Heart right ventricle (tissue), 16 donors: ENCODE results near the gene EARS2. TPM values are rescaled to one million over a fixed set of nuclear protein-coding genes. Genes with fewer than 3 reads are reported as not detected.
A peak's percentile ranks its signal among the peaks of the same experiment; 100 is the strongest.

ENCODE experiments used
- ATAC-seq, 8 donors: fragments of 200-7000 bp; cut with Tn5 transposase; one replicate each; pipeline ENCODE4 v1.9.1; 2020; ENCODE audit warnings: mild to moderate bottlenecking in 8 of 8, moderate library complexity in 8 of 8, moderate number of reproducible peaks in 1 of 8
- DNase-seq, 2 donors: peaks; one replicate each; pipeline ENCODE4 v3.0.0-alpha.2; 2020
- H3K27ac ChIP-seq, 10 donors: fragments of 200-600 bp; sonication (generic) in 2 of 10; one replicate each; pipeline versions ENCODE4 v1.5.0 to v1.8.0; 2020 to 2022; ENCODE audit warnings: mild to moderate bottlenecking in 3 of 10
- H3K27me3 ChIP-seq, 7 donors: fragments of 200-600 bp; one replicate each; pipeline ENCODE4 v1.8.0; 2021 to 2022; ENCODE audit warnings: mild to moderate bottlenecking in 2 of 7
- H3K36me3 ChIP-seq, 9 donors: fragments of 200-600 bp; sonication (generic) in 1 of 9; one replicate each; pipeline versions ENCODE4 v1.5.0 to v1.8.0; 2020 to 2022; ENCODE audit warnings: mild to moderate bottlenecking in 2 of 9
- H3K4me1 ChIP-seq, 9 donors: fragments of 200-600 bp; sonication (generic) in 1 of 9; one replicate each; pipeline versions ENCODE4 v1.5.0 to v1.8.0; 2020 to 2022; ENCODE audit warnings: mild to moderate bottlenecking in 4 of 9
- H3K4me3 ChIP-seq, 10 donors: fragments of 200-600 bp; sonication (generic) in 2 of 10; one replicate each; pipeline versions ENCODE4 v1.5.0 to v1.8.0; 2020 to 2022; ENCODE audit warnings: mild to moderate bottlenecking in 7 of 10, moderate library complexity in 2 of 10
- H3K9me3 ChIP-seq, 11 donors: fragments of 200-600 bp in 10 of 11; sonication (generic) in 2 of 11; one replicate each; pipeline versions ENCODE4 v1.5.0 to v1.8.0; 2013 to 2022; ENCODE audit warnings: mild to moderate bottlenecking in 2 of 11, control low read depth in 1 of 11, moderate library complexity in 1 of 11
- CTCF ChIP-seq, 9 donors: fragments of 200-600 bp; sonication (generic) in 2 of 9; IDR thresholded peaks; one replicate each; pipeline versions ENCODE4 v1.5.0 to v1.8.0; 2021 to 2022; ENCODE audit warnings: antibody characterized with exemption in 9 of 9, mild to moderate bottlenecking in 5 of 9, moderate library complexity in 1 of 9
- WGBS, 2 donors: extraction: QIAGEN DNeasy Blood & Tissue Kit; methylation state at CpG; one replicate each; pipeline ENCODE4 v1.1.7; 2013; ENCODE audit warnings: inconsistent platforms in 1 of 2; 5-methylcytosine and 5-hydroxymethylcytosine counted together
- intact Hi-C, 10 donors: fragments of 100-400 bp; cut with DNase I; formaldehyde crosslinking; loops; one replicate each; pipeline versions ENCODE4 v1.11.1 to v1.14.2; 2022
- long read RNA-seq, 3 donors: library from polyadenylated mRNA; unstranded; transcript quantifications; one replicate each; pipeline ENCODE4 v2.0.0, GENCODE V29; 2020 to 2021
- polyA plus RNA-seq, 2 donors: library from polyadenylated mRNA; stranded (reverse); fragments of 200-250 nt; gene quantifications; one replicate each; pipeline ENCODE4 v1.2.3, GENCODE V29; 2013
- total RNA-seq, 10 donors: library from RNA; stranded (reverse); fragmentation: NEBNext Ultra II Directional in 3 of 10; extraction: Animal tissue kit (Norgen Biotek cat#: 25700) in 3 of 10; gene quantifications; one replicate each; pipeline versions ENCODE4 v1.2.1 to v1.2.4, GENCODE V29; 2021 to 2023
- donor health status: Arrhythmogenic right ventricular cardiomyopathy.
- donor health status: ischemic (EF 13 %, LVEDD 7.1; RV severe dilation, severe dysfunction).
- donor health status: healthy with polysubstance abuse.
- donor health status: DM: no; HTN: yes; CAD: no.
- donor health status: DM: no; HTN: no; CAD: no.
- donor health status: ischemic (EF 25% LVEDD 6.9; RV normal size, moderate dysfunction).
- donor health status: ischemic (EF 25% LVEDD 5.7; RV mildly dilated, moderate dysfunction).
- donor health status: healthy.
- donor health status: DM: yes; HTN: yes; CAD: no.
- donor health status: Ischemic cardiomyopathy.
- donor health status: ischemic (EF 35%, LVEDD 5.7; RV mildly dilated, moderate dysfunction).
- donor health status: nonischemic (EF 11% LVEDD 7.7; RV severe dilation, severe dysfunction).
- donor health status: DM: yes; HTN: yes; CAD: no.
- donor health status: PGD.
- donor health status: ischemic (EF 29% LVEDD 5.4; RV normal size, mild dysfunction).
- donor health status: nonischemic (EF 23%, LVEDD 6.1; RV moderate dilation, normal function).

Gene EARS2
- total RNA-seq (10 to 100 TPM; 13.7 to 28.7 (median 21.6) TPM), polyA plus RNA-seq (10 to 100 TPM; 20.9 to 23.2 TPM)
- long read RNA-seq, donor 1, transcript EARS2-201 (9 exons, 3,961 nt), result major isoform, 13 of 53 reads
- long read RNA-seq, donor 1, partial matches to known transcripts, result 32 of 53 reads
- long read RNA-seq, donor 1, other reads (novel, unspliced or antisense), result 4 of 53 reads
- long read RNA-seq, donor 2, transcript EARS2-201 (9 exons, 3,961 nt), result major isoform, 17 of 47 reads
- long read RNA-seq, donor 2, partial matches to known transcripts, result 24 of 47 reads
- long read RNA-seq, donor 2, other reads (novel, unspliced or antisense), result 4 of 47 reads
- long read RNA-seq, donor 3, transcript EARS2-201 (9 exons, 3,961 nt), result major isoform, 13 of 43 reads
- long read RNA-seq, donor 3, partial matches to known transcripts, result 22 of 43 reads
- long read RNA-seq, donor 3, other reads (novel, unspliced or antisense), result 3 of 43 reads

- Histone ChIP-seq H3K4me3 (peak within 1 kb of the TSS; percentile 82 to 99 (median 93)), H3K27ac (peak within 1 kb of the TSS; percentile 79 to 97 (median 93)), H3K4me1 (peaks cover 10 to 45% (median 40%) of the 10 kb centered on the region in 9 donors), H3K27me3 (no peaks in the 10 kb centered on the region), H3K9me3 (no peaks in the 10 kb centered on the region), H3K36me3 (peaks cover 0 to 49% (median 23%) of the 10 kb centered on the region in 9 donors)
- TF ChIP-seq CTCF (IDR thresholded peaks at IDR 0.05), result peak; percentile 88 to 99 (median 97)
- 2% methylated on average over 63 to 65 of the region's 65 CpGs for WGBS, 2 donors
- intact Hi-C loops, result loop anchor here in 6 of 10 donors (1.0 to 5.0 kb wide), 5 partner anchors 39 to 60 kb away; partner anchors contain the start of genes NDUFAB1 (in 6 of the 6) and GGA2 (in 2 of the 6)
- peak; percentile 98 for DNase-seq
- peak; percentile 96 to 98 (median 98) for ATAC-seq
Measured at GRCh38 chr16:23556881-23557778, at the start of gene EARS2, which contains the start of gene UBFD1. Gene EARS2, minus strand, starts transcription at chr16:23557350. Its CDS starts 7 bp downstream, at chr16:23557343. Gene UBFD1, plus strand, starts transcription at chr16:23557727. Its CDS starts 16 bp downstream, at chr16:23557743.

DNA sequence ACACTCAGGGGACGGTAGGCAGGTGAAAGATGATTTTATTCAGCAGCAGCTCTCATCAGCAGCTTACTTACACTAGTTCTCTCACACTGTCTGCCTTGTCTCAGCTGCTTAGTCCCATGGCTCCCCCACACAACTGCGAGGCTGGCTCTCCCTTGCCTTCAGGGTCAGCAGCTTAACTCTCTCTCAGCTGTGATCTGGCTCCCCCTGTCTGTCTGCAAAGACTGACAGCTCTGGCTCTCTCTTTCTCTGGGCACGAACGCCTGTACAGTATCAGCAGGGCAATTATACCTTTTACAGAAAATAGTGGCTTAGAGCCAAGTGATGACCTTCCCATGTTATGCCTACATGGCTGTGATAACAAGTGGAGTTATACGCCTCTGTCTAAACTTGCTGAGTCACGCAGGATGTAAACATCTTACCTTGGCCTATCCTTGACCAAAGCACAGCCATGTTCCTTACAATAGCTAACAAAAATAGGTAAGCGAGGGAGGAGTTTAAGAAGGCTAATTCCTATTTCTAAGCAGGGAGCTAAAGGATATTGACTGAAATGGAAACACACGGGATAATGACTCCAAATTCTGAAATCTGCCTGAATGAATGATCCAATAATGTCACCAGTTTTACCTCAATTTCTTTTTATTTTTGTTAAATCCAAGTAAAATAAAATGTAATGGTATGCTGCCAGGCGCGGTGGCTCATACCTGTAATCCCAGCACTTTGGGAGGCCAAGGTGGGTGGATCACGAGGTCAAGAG is 40.0 kb upstream of the EARS2 start:
- H3K27ac ChIP-seq, result peak overlapping the region in 4 of 10 donors; percentile 92 to 96 (median 94)

More for the DNA sequence above, 40.0 kb upstream of the EARS2 start:
- 72 to 76% methylated on average over 11 of the region's 11 CpGs for WGBS, 2 donors
- H3K36me3 ChIP-seq, result peaks cover 0 to 44% (median 0%) of the 10 kb centered on the region in 9 donors
- H3K27me3 ChIP-seq, result no peaks in the 10 kb centered on the region
- peak in 5 of 9 donors; percentile 11 to 18 (median 13) for TF ChIP-seq CTCF (IDR thresholded peaks at IDR 0.05)
- H3K9me3 ChIP-seq, result no peaks in the 10 kb centered on the region
- DNase-seq, result peak in 1 of 2 donors; percentile 15
- peak overlapping the region in 1 of 10 donors; percentile 95 for H3K4me3 ChIP-seq
- intact Hi-C loops, result loop anchor here in 4 of 10 donors (2.0 to 5.0 kb wide), 2 partner anchors 40 kb away; partner anchors contain the start of genes EARS2 (in 4 of the 4) and UBFD1 (in 4 of the 4)
- peak in 2 of 8 donors; percentile 12 to 15 for ATAC-seq
- H3K4me1 ChIP-seq, result peaks cover 7 to 40% (median 27%) of the 10 kb centered on the region in 9 donors
